Right lobe of liver (tissue), 4 donors: Measurements from ENCODE around the gene AFAP1L1.

Experiments used
- POLR2A ChIP-seq: fragments of 450-650 bp; IDR thresholded peaks from one replicate; pipeline ENCODE4 v1.6.1; 2017; ENCODE audit warnings: antibody characterized with exemption, mild to moderate bottlenecking
- TF ChIP-seq, protein P1 (sequence below), 4 donors: fragments of 200-600 bp in 3 of 4; fragments of 450-650 bp in 1 of 4; IDR thresholded peaks; one replicate each; pipeline versions ENCODE4 v1.5.1 to v1.8.0; 2016 to 2022; ENCODE audit warnings: antibody characterized with exemption in 4 of 4, mild to moderate bottlenecking in 2 of 4
- donor health status: DM: no; HTN: no; CAD: no.
- donor health status: DM: no; HTN: no; CAD: no.
- donor health status: DM: no; HTN: yes; CAD: no.

DNA sequence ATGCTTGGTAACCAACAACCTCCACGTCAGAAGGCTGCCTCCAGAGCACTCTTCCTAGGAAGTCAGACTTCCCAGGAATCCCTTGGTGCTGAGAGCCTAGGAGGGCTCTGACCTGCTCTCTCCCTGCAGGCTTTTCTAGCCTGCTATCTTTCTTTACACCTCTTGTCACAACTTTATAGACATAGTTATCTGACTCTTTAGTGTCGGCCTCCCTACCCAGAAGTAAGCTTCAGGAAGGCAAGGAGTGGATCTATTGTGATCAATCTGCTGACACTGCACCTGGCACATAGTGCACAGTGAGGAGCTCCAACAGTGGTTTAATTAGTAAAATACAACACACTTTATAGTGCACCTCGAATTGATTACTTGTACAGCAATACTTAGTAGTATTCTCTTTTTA is 2.3 kb downstream of the AFAP1L1 start:
- TF ChIP-seq, protein P1, sequence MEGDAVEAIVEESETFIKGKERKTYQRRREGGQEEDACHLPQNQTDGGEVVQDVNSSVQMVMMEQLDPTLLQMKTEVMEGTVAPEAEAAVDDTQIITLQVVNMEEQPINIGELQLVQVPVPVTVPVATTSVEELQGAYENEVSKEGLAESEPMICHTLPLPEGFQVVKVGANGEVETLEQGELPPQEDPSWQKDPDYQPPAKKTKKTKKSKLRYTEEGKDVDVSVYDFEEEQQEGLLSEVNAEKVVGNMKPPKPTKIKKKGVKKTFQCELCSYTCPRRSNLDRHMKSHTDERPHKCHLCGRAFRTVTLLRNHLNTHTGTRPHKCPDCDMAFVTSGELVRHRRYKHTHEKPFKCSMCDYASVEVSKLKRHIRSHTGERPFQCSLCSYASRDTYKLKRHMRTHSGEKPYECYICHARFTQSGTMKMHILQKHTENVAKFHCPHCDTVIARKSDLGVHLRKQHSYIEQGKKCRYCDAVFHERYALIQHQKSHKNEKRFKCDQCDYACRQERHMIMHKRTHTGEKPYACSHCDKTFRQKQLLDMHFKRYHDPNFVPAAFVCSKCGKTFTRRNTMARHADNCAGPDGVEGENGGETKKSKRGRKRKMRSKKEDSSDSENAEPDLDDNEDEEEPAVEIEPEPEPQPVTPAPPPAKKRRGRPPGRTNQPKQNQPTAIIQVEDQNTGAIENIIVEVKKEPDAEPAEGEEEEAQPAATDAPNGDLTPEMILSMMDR (IDR thresholded peaks at IDR 0.05), result no peak
- no peak for TF ChIP-seq POLR2A
